Measurements from ENCODE around the gene HDAC4. TPM values are rescaled to one million over a fixed set of nuclear protein-coding genes. Genes with fewer than 3 reads are reported as not detected.

The HDAC4 gene
- total and polyA plus RNA-seq, 2 of the 8 experiments (the other 6 are each of a cell fraction or from before 2014, with no cell fraction given), result 15.4 to 31.5 TPM

- WGBS, 2 experiments (ENCODE audit: extremely low coverage in 1 of 2, insufficient coverage in 1 of 2, insufficient read length in 1 of 2, insufficient replicate concordance in 2 of 2, low coverage in 1 of 2, low lambda C conversion rate in 2 of 2, missing lambda C conversion rate in 1 of 2), result 87% methylated on average over 20 of the region's 20 CpGs; no CpG with 5 or more reads in 1 of the 2 experiments
- Histone ChIP-seq H3K27ac (ENCODE audit: low read depth, low read length) (no peak overlapping the region), H3K9me3 (ENCODE audit: insufficient read depth in 2 of 2, low read depth in 1 of 2, low read length in 1 of 2) (no peaks in the 10 kb centered on the region), H2AK5ac (ENCODE audit: low read depth, low read length) (no peak overlapping the region), H3K56ac (replicated peaks; ENCODE audit: insufficient read length, low read depth, low read length) (no peak overlapping the region), H3K4me2 (ENCODE audit: insufficient read depth in 1 of 2, low read depth in 2 of 2, low read length in 2 of 2) (no peak overlapping the region), H3K14ac (ENCODE audit: insufficient read length) (no peak overlapping the region), H2BK5ac (ENCODE audit: low read depth, low read length) (no peak overlapping the region), H2BK120ac (replicated peaks; ENCODE audit: low read depth, low read length) (no peak overlapping the region), H3K4ac (replicated peaks; ENCODE audit: insufficient read length, low read depth, low read length) (no peak overlapping the region), H4K91ac (replicated peaks; ENCODE audit: insufficient read length, low read length) (no peak overlapping the region), H3K79me2 (ENCODE audit: control insufficient read depth in 1 of 2, insufficient read depth in 2 of 2, low read length in 2 of 2) (no peaks in the 10 kb centered on the region), H3K27me3 (replicated peaks in 1 of 4; ENCODE audit: control insufficient read depth in 3 of 4, extremely low read depth in 1 of 4, insufficient read depth in 3 of 4, low read length in 3 of 4) (no peaks in the 10 kb centered on the region), H2AFZ (ENCODE audit: low read length) (no peak overlapping the region), H3K4me1 (replicated peaks in 1 of 4; ENCODE audit: control insufficient read depth in 3 of 4, insufficient read depth in 4 of 4, low read length in 3 of 4) (no peaks in the 10 kb centered on the region), H4K20me1 (replicated peaks in 1 of 2; ENCODE audit: control insufficient read depth in 1 of 2, insufficient read depth in 2 of 2, low read length in 2 of 2) (peaks cover 0 to 2% of the 10 kb centered on the region in 2 experiments), H3K18ac (ENCODE audit: extremely low read depth, low read length) (no peak overlapping the region), H3K4me3 (ENCODE audit: extremely low read depth in 1 of 4, insufficient read depth in 2 of 4, low read depth in 3 of 4, low read length in 4 of 4) (no peak overlapping the region), H4K5ac (ENCODE audit: insufficient read length, low read depth, low read length) (no peak overlapping the region), H3K79me1 (ENCODE audit: low read depth, low read length) (no peaks in the 10 kb centered on the region), H3K36me3 (ENCODE audit: control insufficient read depth in 2 of 4, insufficient read depth in 4 of 4, low read length in 3 of 4) (no peaks in the 10 kb centered on the region; a peak in 1 of 8 replicates), H2BK20ac (ENCODE audit: low read length) (no peak overlapping the region), H3K9ac (replicated peaks in 1 of 4; ENCODE audit: extremely low read depth in 1 of 4, low read depth in 3 of 4, low read length in 3 of 4) (no peak overlapping the region), H3K23ac (ENCODE audit: insufficient read length) (no peak overlapping the region), H2BK15ac (ENCODE audit: low read length) (no peak overlapping the region), H3K23me2 (ENCODE audit: low read depth, low read length) (no peaks in the 10 kb centered on the region), H2BK12ac (ENCODE audit: low read depth, low read length) (no peak overlapping the region), H4K8ac (ENCODE audit: extremely low read depth, insufficient read depth, low read length) (peak overlapping the region; percentile 57)
- CTCF ChIA-PET (ENCODE audit: partially characterized antibody), result interaction anchor here (0.6 to 0.8 kb wide), 3 partner anchors 11 to 1411 kb away, joined by 3 to 4 read pairs (median 3); no protein-coding TSS in a partner anchor
- FAIRE-seq (no peak), DNase-seq (ENCODE audit: low read depth in 1 of 2, low spot score in 2 of 2) (no peak)
- POLR2A ChIA-PET (ENCODE audit: partially characterized antibody), result no interaction called here
- no peak for TF ChIP-seq CBX8 (IDR thresholded peaks at IDR 0.05; ENCODE audit: borderline replicate concordance, low read depth, low read length)
- no peak for TF ChIP-seq SAP30 (IDR thresholded peaks at IDR 0.05; ENCODE audit: insufficient read depth, insufficient replicate concordance, low read length)
- no peak for TF ChIP-seq GTF2F1 (IDR thresholded peaks at IDR 0.05; ENCODE audit: borderline replicate concordance, low read depth, low read length)
These were observed 305.2 kb downstream of the HDAC4 start for GRCh38 chr2:239095460-239096081.

Data from H1 (cell line).